ENCODE measurements around the gene AVL9.

GRCh38 chr7:32477649-32477980 lies 17.7 kb upstream of the AVL9 start:
- TF ChIP-seq CTCF (IDR thresholded peaks at IDR 0.05; ENCODE audit: insufficient read depth, low read length) (no peak), GABPA (IDR thresholded peaks at IDR 0.05; ENCODE audit: low read depth) (no peak), REST (IDR thresholded peaks at IDR 0.05; ENCODE audit: insufficient replicate concordance, low read depth) (no peak), POLR2AphosphoS5 (IDR thresholded peaks at IDR 0.05; ENCODE audit: low read depth) (no peak)
